Eye (tissue), 1 donor: ENCODE measurements around the gene TMEM181.
"Not testable (repeated sequence)": the region's sequence is repeated elsewhere in the genome, so short reads cannot be mapped to it uniquely, and the experiment has no call there.

Experiments used
- DNase-seq: peaks from one replicate; pipeline ENCODE4 v3.0.0-alpha.2; 2015

Gene TMEM181

GRCh38 chr6:158644231-158645063 is 84.6 kb downstream of the TMEM181 start, which contains the start of gene DYNLT1:
DYNLT1 (minus strand) TSS chr6:158644743; CDS start chr6:158644708, 35 bp downstream.
- peak; percentile 98 for DNase-seq

- DNase-seq, result no peak
Observed at GRCh38 chr6:158645064-158646022, 85.5 kb downstream of the TMEM181 start.

GRCh38 chr6:158646023-158646910 is 86.4 kb downstream of the TMEM181 start:
- DNase-seq, result no peak

- no peak for DNase-seq
Observed at GRCh38 chr6:158647501-158647900, 87.6 kb downstream of the TMEM181 start.

- no peak for DNase-seq
Observed at GRCh38 chr6:158648682-158649131, 88.8 kb downstream of the TMEM181 start.

GRCh38 chr6:158649289-158650143 is 89.6 kb downstream of the TMEM181 start, which contains the start of gene SYTL3:
SYTL3 (plus strand) TSS chr6:158650054; CDS start chr6:158663269, 13,215 bp downstream.
- DNase-seq, result no peak

- DNase-seq, result not testable (repeated sequence)
Observed at GRCh38 chr6:158651981-158652737, 92.3 kb downstream of the TMEM181 start.

- no peak for DNase-seq
Observed at GRCh38 chr6:158653577-158654354, 93.9 kb downstream of the TMEM181 start.

- no peak for DNase-seq
Observed at GRCh38 chr6:158654498-158654897, 94.6 kb downstream of the TMEM181 start.

- DNase-seq, result no peak
Observed at GRCh38 chr6:158654960-158655489, 95.1 kb downstream of the TMEM181 start.

GRCh38 chr6:158655569-158656450 is 95.9 kb downstream of the TMEM181 start:
- DNase-seq, result no peak

GRCh38 chr6:158656986-158657385 is 97.1 kb downstream of the TMEM181 start:
- DNase-seq, result not testable (repeated sequence)

- no peak for DNase-seq
Observed at GRCh38 chr6:158660333-158660754, 100.5 kb downstream of the TMEM181 start.

- DNase-seq, result no peak
Observed at GRCh38 chr6:158661156-158661685, 101.3 kb downstream of the TMEM181 start.

GRCh38 chr6:158662607-158662953 is 102.7 kb downstream of the TMEM181 start:
- DNase-seq, result no peak

- DNase-seq, result peak; percentile 68
Observed at GRCh38 chr6:158662954-158663624, 103.2 kb downstream of the TMEM181 start.

GRCh38 chr6:158663625-158664165 is 103.8 kb downstream of the TMEM181 start:
- DNase-seq, result peak; percentile 50
